ENCODE data around the gene NRIP1.

Gene NRIP1

DNA sequence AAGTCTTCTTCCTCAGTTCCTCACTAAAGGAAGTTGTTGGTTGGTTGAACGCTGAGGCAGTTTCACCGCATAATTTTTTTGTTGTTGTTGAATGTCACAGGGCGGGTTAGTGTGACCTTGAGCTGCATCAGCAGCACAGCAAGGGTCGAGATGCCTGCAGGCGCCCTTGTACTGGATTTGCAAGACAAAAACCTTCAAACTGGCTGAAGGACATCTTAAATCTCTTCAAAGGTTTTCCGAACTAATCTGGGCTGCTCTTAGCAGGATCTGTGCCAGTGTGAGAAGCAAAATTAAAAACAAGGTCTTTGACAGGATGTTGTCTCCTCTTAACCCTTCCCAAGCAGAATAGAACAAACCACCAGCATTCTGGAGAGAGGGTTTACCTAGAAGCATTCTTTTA is 59.4 kb downstream of the NRIP1 start:
- no peak for DNase-seq (ENCODE audit: low read depth)

GRCh38 chr21:15004721-15005370 is 60.0 kb downstream of the NRIP1 start:
- no peak for DNase-seq (ENCODE audit: low read depth)

GRCh38 chr21:15003463-15004135 is 61.2 kb downstream of the NRIP1 start:
- DNase-seq (ENCODE audit: low read depth): no peak

DNA sequence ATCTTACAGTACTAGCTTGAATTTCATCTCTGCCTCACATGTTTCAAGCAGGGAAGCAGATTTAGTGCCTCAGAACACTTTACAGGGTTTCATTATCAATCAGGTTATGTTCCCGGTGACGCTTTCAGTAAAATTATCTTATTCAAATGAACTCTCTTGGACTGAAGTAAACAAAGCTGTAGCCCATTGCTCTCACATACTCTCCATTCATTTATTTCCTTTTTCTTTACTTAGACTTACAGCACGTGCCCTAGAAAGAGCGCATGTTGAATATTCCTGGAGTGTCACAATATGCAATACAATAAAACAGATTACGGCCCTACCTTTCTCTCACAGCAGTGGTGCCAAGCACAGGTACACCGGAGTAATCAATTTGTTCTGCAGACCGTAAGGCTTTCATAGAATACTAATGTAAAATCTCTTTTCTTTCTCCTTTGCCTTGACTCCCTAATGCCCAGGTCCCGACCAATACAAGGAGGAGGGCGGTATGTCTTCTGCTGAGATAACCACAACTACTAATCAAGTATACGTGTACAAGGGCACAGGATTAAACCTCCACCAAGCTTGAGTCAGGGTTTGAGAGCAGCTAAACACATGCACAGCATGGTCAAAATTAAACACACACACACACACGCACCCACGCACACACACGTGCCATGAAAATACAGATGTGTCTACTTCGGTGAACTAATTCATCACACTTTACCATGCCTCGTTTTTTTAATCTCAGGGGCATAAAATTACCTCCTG is 62.8 kb downstream of the NRIP1 start:
- DNase-seq (ENCODE audit: low read depth): no peak

- DNase-seq (ENCODE audit: low read depth): no peak
Measured at GRCh38 chr21:15001113-15001512, 63.7 kb downstream of the NRIP1 start.

DNA sequence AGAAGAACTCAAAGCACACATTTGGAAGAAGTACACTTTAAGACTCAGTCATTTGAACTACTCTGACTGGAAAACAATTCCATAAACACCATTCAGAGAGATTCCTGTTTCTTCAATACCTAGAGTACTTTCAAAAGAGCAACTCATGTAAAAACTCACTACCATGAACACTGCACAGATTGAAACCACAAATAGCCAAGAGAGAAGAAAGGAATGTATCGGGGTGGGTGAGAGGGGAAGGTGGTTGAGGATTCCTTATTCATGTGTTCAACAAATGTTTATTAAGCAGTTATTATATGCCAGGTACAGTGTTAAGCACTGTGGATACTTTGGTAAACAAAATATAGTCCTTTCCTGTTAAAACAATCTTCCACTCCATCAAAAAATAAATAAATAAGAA is 64.7 kb downstream of the NRIP1 start:
- no peak for DNase-seq (ENCODE audit: low read depth)

GRCh38 chr21:14998784-14999183 is 66.0 kb downstream of the NRIP1 start:
- no peak for DNase-seq (ENCODE audit: low read depth)

- DNase-seq (ENCODE audit: low read depth): no peak
Measured at GRCh38 chr21:14998336-14998735, 66.5 kb downstream of the NRIP1 start.

GRCh38 chr21:14995695-14996490 is 68.9 kb downstream of the NRIP1 start:
- DNase-seq (ENCODE audit: low read depth): no peak

DNA sequence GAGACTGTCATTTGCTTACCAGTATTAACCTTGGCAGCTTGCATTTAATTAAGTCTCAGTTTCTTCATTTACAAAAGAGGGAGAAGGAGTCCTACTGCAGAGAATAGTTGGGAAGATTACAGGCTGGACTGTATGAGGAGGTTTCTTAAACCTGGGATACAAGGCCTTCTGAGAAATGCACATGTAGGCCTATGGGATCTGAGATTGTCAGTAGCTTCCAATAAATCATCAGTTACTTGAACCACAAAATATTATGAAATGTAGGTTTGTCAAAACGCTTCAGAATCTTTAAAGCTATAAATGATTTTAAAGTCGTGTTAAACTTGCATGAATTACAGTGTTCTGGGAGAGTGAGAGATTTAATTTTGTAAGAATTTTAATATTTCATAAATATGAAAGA is 69.6 kb downstream of the NRIP1 start:
- no peak for DNase-seq (ENCODE audit: low read depth)

DNA sequence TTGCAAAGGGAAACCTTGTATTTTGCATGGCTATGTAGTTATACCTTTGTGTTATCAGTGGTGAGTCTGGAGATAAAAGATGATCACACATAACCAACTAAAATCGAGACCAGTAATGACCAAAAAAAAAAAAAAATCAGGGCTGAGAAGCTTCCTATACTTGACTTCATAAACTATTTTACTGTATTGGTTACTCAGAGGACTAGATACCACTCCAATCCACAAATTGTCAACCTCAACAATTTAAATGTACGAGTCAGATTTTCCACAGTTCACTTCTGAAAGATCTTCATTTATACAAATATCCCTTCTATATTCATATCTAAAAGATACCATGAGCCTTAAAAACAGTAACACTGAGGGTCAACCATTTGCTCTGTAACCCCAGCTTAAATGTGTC is 71.7 kb downstream of the NRIP1 start:
- DNase-seq (ENCODE audit: low read depth): no peak

- DNase-seq (ENCODE audit: low read depth): no peak
Measured at GRCh38 chr21:14991957-14992356, 72.8 kb downstream of the NRIP1 start.

DNA sequence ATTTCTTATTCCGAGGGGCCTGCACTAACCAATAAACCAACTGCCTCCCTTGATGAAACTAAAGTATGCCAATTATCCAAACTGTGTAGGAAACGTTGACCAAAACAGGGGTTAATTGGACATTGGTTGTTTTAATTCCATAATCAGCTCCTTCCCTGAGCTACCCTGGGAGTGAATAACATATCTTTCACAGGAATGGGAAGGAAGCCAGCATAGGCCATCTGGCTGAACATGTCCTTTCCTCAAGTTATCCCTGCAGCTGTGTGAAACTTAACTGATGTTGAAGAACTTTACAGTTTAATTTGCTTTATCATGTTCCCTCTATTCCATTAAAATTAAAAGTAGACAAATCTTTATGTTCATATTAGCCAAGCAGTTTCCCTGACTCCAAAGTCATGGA is 75.4 kb downstream of the NRIP1 start:
- no peak for DNase-seq (ENCODE audit: low read depth)

DNA sequence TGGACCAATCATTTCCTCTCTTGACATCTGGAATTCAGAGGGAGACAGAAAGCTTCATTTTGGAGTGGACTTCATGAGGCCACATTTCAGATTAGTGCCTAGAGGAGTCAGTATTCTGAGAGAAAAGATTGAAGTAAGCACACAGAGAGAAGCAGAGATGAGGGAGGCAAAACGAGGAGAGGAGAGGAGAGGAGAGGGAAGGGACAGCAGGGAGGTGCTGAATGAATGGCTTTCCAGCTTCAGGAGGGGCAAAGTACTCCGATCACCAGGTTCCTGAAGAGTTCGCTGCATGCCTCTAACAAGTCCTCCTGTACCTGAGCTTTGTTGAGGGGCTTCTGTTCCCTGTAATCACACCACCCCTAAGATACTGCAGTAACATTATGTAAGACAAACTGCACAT is 76.0 kb downstream of the NRIP1 start:
- DNase-seq (ENCODE audit: low read depth): no peak

DNA sequence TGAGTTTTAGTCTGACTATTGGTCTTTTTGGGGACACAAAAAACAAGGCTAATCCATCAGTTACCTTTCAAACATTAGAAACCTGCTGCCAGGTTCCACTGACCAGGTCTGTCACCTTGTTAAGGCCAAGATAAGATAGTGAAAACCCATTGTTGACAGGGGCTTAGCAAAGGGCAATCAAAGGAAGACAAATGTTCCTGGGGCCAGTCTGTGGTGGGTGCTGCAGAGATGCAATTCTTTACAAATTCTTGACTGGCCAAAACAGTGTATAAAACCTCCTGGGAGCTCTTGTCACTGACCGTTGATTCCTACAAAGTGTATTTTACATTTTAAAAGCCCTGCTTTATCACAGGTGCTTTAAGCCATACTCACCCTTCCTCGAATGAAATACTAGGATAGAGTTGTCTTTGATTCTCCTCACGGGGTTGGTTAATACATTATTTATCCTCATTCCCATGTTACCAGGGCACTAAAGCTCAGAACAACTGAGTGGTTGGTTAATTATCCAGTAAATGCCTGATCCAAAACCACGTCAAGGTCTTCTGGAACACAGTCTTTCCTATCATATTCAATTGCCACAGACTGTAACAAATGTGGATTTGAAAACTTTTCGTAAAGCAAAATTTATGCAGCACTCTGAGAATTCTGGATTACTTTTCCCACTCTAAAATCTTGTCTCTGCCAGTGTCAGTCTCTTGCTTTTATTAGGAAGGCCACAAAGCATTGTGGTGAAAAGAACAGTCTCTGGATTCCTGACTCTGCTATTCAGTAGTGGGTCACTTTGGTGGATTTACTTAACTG is 77.2 kb downstream of the NRIP1 start:
- no peak for DNase-seq (ENCODE audit: low read depth)

GRCh38 chr21:14985306-14985705 is 79.5 kb downstream of the NRIP1 start:
- DNase-seq (ENCODE audit: low read depth): no peak

GRCh38 chr21:14982336-14982735 is 82.5 kb downstream of the NRIP1 start:
- DNase-seq (ENCODE audit: low read depth): no peak

DNA sequence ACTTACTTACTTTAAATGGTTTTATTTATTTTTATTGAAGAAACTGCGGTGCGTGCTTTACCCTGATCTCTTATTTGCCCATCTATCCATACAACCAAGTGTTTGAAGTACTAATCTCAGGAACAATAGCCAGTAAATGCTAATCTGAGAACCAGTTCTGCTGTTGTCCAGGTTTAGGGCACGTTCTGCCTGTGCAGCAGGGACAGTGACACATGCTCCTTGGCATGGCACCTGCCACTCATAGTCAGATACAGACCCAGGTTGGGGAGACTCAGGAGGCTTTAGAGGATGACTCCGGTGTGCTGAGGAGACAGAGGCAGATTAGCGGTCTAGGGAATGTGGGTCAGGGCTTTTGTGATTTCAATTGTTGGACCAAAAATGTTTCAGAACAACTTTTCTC is 83.6 kb downstream of the NRIP1 start:
- no peak for DNase-seq (ENCODE audit: low read depth)

DNA sequence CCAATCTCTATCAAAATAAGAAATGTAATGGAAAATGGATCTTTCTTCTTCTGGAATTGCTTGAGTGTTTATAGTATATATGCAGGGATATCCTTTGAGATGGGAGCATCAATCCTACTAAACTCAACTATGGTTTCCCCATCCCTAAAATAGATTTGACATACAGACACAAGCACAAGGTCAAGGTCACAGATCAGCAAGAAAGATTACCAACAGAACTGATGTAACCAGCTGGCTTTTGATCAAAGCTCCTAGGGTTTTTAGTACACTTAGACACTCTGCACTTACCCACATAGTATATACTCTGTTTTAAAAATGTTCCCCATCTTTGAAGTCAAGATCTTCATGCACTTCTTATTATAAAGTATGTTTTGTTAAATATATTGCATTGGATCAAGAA is 85.5 kb downstream of the NRIP1 start:
- no peak for DNase-seq (ENCODE audit: low read depth)

- DNase-seq (ENCODE audit: low read depth): no peak
Measured at GRCh38 chr21:14977814-14978213, 87.0 kb downstream of the NRIP1 start.

GRCh38 chr21:14975136-14975919 is 89.5 kb downstream of the NRIP1 start:
- no peak for DNase-seq (ENCODE audit: low read depth)

All from activated T-cell treated with anti-CD3 and anti-CD28 coated beads for 24 hours (primary cell).